Coronary artery (tissue), 2 donors: ENCODE results near the gene GET4.
"Not testable (repeated sequence)": the region's sequence is repeated elsewhere in the genome, so short reads cannot be mapped to it uniquely, and the experiment has no call there.

ENCODE experiments used
- DNase-seq: peaks from one replicate; pipeline ENCODE4 v3.0.0-alpha.2; 2017; ENCODE audit warnings: low spot score
- H3K27ac ChIP-seq, 2 donors: fragments of 200-600 bp; sonication (generic); one replicate each; pipeline ENCODE4 v1.5.1; 2016 to 2019
- H3K4me3 ChIP-seq: fragments of 200-600 bp; sonication (generic); 2 replicates; pipeline ENCODE4 v1.5.1; 2016; ENCODE audit warnings: mild to moderate bottlenecking, moderate library complexity
- TF ChIP-seq, protein P1 (sequence below): fragments of 200-600 bp; sonication (generic); IDR thresholded peaks from one replicate; pipeline ENCODE4 v1.5.1; 2019; ENCODE audit warnings: antibody characterized with exemption

Gene GET4

DNA sequence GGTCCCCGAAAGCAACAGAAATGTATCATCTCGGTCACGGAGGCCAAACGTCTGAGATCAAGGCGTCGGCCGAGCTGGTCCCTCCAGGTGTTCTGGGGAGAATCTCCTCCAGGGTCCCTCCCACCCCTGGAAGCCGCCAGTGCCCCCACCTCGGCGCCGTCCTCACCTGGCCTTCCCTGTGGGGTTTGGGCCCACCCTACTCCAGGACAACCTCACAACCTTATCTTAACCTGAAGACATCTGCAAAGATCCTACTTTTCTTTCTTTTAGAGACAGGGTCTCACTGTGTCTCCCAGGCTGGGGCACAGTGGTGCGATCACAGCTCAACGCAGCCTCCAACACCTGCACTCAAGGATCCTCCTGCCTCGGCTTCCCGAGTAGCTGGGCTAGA lies 44.7 kb downstream of the GET4 start:
- DNase-seq = no peak
- Histone ChIP-seq H3K4me3 (no peak overlapping the region), H3K27ac (no peak overlapping the region)
- TF ChIP-seq, protein P1, sequence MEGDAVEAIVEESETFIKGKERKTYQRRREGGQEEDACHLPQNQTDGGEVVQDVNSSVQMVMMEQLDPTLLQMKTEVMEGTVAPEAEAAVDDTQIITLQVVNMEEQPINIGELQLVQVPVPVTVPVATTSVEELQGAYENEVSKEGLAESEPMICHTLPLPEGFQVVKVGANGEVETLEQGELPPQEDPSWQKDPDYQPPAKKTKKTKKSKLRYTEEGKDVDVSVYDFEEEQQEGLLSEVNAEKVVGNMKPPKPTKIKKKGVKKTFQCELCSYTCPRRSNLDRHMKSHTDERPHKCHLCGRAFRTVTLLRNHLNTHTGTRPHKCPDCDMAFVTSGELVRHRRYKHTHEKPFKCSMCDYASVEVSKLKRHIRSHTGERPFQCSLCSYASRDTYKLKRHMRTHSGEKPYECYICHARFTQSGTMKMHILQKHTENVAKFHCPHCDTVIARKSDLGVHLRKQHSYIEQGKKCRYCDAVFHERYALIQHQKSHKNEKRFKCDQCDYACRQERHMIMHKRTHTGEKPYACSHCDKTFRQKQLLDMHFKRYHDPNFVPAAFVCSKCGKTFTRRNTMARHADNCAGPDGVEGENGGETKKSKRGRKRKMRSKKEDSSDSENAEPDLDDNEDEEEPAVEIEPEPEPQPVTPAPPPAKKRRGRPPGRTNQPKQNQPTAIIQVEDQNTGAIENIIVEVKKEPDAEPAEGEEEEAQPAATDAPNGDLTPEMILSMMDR = no peak

DNA sequence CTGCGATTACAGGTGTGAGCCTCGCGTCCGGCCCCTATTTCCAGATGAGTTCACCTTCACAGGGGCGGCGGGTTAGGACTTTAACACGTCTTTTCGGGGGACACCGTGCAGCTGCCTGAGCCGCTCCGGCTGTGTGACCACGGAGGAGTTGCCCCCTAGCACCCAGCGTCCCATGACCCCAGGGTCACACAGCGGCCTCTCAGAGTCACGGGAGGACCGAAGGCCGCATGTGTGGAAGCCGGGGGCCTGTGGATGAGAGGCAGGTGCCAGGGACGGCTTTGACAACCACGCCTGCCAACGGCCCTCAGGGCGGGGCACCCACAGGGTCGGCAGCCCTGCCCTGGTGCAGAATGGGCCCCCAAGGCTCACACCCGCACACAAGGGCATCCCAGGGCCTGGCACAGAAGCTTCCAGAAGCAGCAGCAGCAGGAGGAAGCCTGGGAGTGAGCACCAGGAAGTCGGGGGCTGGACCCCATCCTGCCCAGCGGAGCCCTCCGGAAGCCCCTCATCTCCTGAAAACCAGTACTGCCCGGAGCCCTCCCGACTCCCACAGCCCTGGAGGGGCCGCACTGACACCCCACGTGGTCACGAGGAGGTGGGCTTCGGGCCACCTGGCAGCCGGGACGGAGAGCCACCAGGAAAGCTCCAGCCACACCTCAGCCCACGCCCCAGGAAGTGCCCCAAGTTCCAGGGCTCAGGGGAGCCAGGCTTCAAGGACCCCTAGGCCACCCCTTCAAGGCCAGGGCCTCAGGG lies 45.4 kb downstream of the GET4 start:
- no peak overlapping the region for H3K27ac ChIP-seq
- TF ChIP-seq, protein P1 = no peak
- no peak for DNase-seq

DNA sequence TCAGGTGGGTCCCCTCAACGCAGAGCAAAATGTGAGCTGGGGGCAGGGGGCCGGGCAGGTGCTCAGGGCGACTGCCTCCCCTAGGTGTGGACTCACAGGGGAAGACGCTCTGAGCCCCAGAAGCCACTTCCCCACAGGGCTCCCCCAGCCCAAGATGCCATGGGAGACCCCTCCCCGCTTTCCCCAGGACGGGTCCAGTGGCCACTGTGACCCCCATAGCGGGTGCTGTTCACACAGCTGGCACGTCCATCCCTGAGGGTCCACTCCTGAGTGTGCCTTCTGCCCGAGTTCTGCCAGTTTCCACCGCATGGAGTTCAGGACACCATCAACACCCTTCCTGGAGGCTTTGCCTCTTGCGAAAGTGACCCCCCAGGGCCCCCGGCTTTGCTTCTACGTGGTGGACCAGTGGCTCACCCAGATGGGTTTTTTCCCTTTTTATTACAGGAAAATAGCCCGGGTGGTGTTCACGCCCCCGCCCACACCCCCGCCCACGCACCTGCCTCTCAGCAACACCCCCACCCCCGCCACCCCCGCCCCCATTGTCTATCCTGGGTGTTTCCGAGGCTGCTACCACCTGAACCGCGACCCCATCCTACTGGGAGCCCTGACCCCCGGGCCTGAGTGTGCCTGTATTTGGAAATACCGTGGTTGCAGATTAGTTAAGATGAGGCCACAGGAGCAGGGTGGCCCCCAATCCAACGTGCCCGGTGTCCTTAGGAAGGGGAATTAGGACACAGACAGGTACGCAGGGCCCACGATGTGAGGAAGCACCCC lies 46.2 kb downstream of the GET4 start:
- TF ChIP-seq, protein P1 = no peak
- no peak for DNase-seq
- H3K27ac ChIP-seq = peak overlapping the region in 1 of 2 donors; percentile 74
- H3K4me3 ChIP-seq = peak overlapping the region; percentile 35

More for the DNA sequence above, 45.4 kb downstream of the GET4 start:
- no peak overlapping the region for H3K4me3 ChIP-seq

DNA sequence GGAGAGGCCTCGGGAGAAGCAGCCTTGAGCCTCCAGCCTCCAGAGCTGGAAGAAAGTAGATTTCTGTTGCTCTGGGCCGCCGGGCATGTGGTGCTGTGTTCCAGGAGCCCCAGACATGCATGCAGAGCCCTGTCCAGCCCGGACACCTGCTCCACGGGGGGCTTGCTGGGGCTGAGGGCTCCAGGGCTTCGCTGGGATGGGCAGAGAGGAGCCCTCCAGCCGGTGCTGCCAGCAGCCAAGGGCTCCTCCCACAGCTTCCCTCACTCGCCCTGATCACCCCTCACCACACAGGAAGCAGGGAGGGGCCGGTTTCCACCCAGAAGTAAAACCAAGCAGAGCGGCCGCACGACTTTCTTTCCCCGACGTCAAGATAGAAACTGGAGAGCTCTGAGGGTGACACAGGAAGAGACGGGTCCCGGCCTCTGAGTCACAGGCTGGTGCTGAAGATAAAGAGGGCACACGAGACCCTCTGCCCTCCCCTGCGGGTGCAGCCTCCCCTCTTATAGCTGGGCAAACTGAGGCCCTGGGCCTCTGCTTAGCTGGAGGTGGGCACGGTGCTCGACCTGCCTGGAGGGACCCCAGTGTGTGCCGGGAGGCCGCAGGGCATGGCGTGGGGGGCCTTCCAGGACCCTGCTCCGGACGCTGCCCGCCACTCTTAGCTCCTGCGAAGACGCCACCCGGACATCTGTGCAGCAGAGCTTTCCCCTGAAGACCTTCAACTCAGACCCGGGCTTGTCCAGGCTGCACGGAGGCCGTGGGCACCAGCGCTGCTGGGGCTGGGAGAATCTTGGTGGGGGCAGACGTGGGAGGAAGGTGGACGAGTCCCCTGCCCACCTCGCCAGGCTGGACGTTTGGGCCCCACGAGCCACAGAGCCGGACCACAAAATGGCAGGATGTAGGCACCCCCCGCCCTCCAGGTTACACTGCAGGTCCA lies 47.0 kb downstream of the GET4 start:
- TF ChIP-seq, protein P1 = no peak
- H3K4me3 ChIP-seq = peak overlapping the region; percentile 35
- H3K27ac ChIP-seq = peak overlapping the region in 1 of 2 donors; percentile 74
- DNase-seq = no peak

DNA sequence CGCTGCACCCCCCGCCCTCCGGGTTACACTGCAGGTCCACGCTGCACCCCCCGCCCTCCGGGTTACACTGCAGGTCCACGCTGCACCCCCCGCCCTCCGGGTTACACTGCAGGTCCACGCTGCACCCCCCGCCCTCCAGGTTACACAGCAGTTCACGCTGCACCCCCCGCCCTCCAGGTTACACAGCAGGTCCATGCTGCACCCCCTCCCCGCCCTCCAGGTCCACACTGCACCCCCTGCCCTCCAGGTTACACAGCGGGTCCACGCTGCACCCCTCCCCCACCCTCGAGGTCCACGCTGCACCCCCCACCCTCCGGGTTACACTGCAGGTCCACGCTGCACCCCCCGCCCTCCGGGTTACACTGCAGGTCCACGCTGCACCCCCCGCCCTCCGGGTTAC lies 47.7 kb downstream of the GET4 start:
- not testable (repeated sequence) for H3K4me3 ChIP-seq, DNase-seq
- peak overlapping the region in 1 of 2 donors; percentile 74 for H3K27ac ChIP-seq

DNA sequence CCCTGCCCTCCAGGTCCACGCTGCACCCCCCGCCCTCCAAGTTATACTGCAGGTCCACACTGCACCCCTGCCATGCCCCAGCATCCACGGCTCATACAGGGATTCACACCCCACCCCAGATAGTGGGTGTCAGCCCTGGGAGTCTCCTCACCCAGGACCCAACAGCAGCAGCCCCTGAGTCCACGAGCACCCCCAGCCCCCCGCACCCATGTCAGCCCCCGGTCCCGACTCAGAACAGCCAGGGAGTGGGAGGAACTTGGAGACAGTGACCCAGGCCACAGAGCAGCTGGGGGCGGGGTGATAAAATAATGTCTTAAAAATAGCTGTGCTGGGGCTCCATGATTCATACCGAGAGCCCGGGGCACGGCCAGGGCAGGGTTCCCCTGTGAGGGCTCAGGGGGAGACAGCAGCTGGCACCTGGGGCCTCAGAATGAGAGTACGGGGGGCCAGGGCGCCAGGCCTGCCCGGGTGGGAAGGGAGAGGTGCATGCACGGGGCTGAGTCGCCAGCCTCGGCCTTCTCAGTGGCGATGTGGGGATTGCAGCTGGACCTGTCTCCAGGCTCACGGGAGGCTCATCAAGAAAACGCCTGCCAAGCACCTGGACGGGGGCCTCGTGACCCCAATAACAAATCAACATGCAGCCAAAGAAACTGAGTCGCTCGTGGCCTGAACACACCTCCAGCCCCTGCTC lies 48.3 kb downstream of the GET4 start:
- DNase-seq = no peak
- TF ChIP-seq, protein P1 = no peak
- Histone ChIP-seq H3K27ac (no peak overlapping the region), H3K4me3 (no peak overlapping the region)
